Measurements from ENCODE around the gene TADA3.

- no peak for TF ChIP-seq CTCF (IDR thresholded peaks at IDR 0.05)
- TF ChIP-seq HOXA7 (CRISPR knock-in tag; IDR thresholded peaks at IDR 0.05): no peak
- no peak for TF ChIP-seq RFX5 (IDR thresholded peaks at IDR 0.05)
- TF ChIP-seq HDAC2 (IDR thresholded peaks at IDR 0.05): no peak
- no peak for TF ChIP-seq RAD21 (conservative IDR thresholded peaks at IDR 0.05 in 1 of 2, IDR thresholded peaks at IDR 0.05 in 1 of 2)
- TF ChIP-seq EP300 (IDR thresholded peaks at IDR 0.05): no peak
- no peak for TF ChIP-seq USF2 (IDR thresholded peaks at IDR 0.05)
These were observed 20.7 kb upstream of the TADA3 start for GRCh38 chr3:9812870-9813483.
